ENCODE results near the gene GFOD1. TPM values are rescaled to one million over a fixed set of nuclear protein-coding genes. Genes with fewer than 3 reads are reported as not detected.

Gene GFOD1
- total RNA-seq, 1 experiment from 2014 or later: 2.2 TPM

- no peak for DNase-seq (ENCODE audit: low read depth)
- in situ Hi-C loops (cut with HindIII; ENCODE audit: low pct_unique_long_range_greater_than_20kb, low sequenced_read_pairs): no loop called here
Measured at GRCh38 chr6:13492357-13492756, 5.0 kb upstream of the GFOD1 start.

- in situ Hi-C loops (cut with HindIII; ENCODE audit: low pct_unique_long_range_greater_than_20kb, low sequenced_read_pairs): no loop called here
- DNase-seq (ENCODE audit: low read depth): no peak
Measured at GRCh38 chr6:13491538-13491937, 4.1 kb upstream of the GFOD1 start.

- no peak for DNase-seq (ENCODE audit: low read depth)
- in situ Hi-C loops (cut with HindIII; ENCODE audit: low pct_unique_long_range_greater_than_20kb, low sequenced_read_pairs): no loop called here
Measured at GRCh38 chr6:13490402-13490801, 3.0 kb upstream of the GFOD1 start.

GRCh38 chr6:13488896-13489237 lies 1.5 kb upstream of the GFOD1 start:
- in situ Hi-C loops (cut with HindIII; ENCODE audit: low pct_unique_long_range_greater_than_20kb, low sequenced_read_pairs): no loop called here
- DNase-seq (ENCODE audit: low read depth): no peak

GRCh38 chr6:13488015-13488895 lies 855 bp upstream of the GFOD1 start:
- in situ Hi-C loops (cut with HindIII; ENCODE audit: low pct_unique_long_range_greater_than_20kb, low sequenced_read_pairs): no loop called here

GRCh38 chr6:13486679-13487121 lies 700 bp downstream of the GFOD1 start:
- DNase-seq (ENCODE audit: low read depth): peak; percentile 43
- in situ Hi-C loops (cut with HindIII; ENCODE audit: low pct_unique_long_range_greater_than_20kb, low sequenced_read_pairs): no loop called here

More at GRCh38 chr6:13488015-13488895, 855 bp upstream of the GFOD1 start:
- no peak for DNase-seq (ENCODE audit: low read depth)

- DNase-seq (ENCODE audit: low read depth): no peak
- in situ Hi-C loops (cut with HindIII; ENCODE audit: low pct_unique_long_range_greater_than_20kb, low sequenced_read_pairs): no loop called here
Measured at GRCh38 chr6:13485923-13486562, 1.4 kb downstream of the GFOD1 start.

GRCh38 chr6:13485303-13485702 lies 2.1 kb downstream of the GFOD1 start:
- in situ Hi-C loops (cut with HindIII; ENCODE audit: low pct_unique_long_range_greater_than_20kb, low sequenced_read_pairs): no loop called here
- DNase-seq (ENCODE audit: low read depth): no peak

- no peak for DNase-seq (ENCODE audit: low read depth)
- in situ Hi-C loops (cut with HindIII; ENCODE audit: low pct_unique_long_range_greater_than_20kb, low sequenced_read_pairs): no loop called here
Measured at GRCh38 chr6:13484827-13485226, 2.6 kb downstream of the GFOD1 start.

GRCh38 chr6:13484138-13484708 lies 3.2 kb downstream of the GFOD1 start:
- DNase-seq (ENCODE audit: low read depth): no peak
- in situ Hi-C loops (cut with HindIII; ENCODE audit: low pct_unique_long_range_greater_than_20kb, low sequenced_read_pairs): no loop called here

- in situ Hi-C loops (cut with HindIII; ENCODE audit: low pct_unique_long_range_greater_than_20kb, low sequenced_read_pairs): no loop called here
- no peak for DNase-seq (ENCODE audit: low read depth)
Measured at GRCh38 chr6:13480631-13481501, 6.5 kb downstream of the GFOD1 start.

GRCh38 chr6:13479971-13480434 lies 7.4 kb downstream of the GFOD1 start:
- DNase-seq (ENCODE audit: low read depth): no peak
- in situ Hi-C loops (cut with HindIII; ENCODE audit: low pct_unique_long_range_greater_than_20kb, low sequenced_read_pairs): no loop called here

- in situ Hi-C loops (cut with HindIII; ENCODE audit: low pct_unique_long_range_greater_than_20kb, low sequenced_read_pairs): no loop called here
- DNase-seq (ENCODE audit: low read depth): no peak
Measured at GRCh38 chr6:13479206-13479800, 8.1 kb downstream of the GFOD1 start.

GRCh38 chr6:13478525-13478966 lies 8.9 kb downstream of the GFOD1 start:
- in situ Hi-C loops (cut with HindIII; ENCODE audit: low pct_unique_long_range_greater_than_20kb, low sequenced_read_pairs): no loop called here
- DNase-seq (ENCODE audit: low read depth): no peak

- in situ Hi-C loops (cut with HindIII; ENCODE audit: low pct_unique_long_range_greater_than_20kb, low sequenced_read_pairs): no loop called here
- no peak for DNase-seq (ENCODE audit: low read depth)
Measured at GRCh38 chr6:13474787-13475186, 12.6 kb downstream of the GFOD1 start.

GRCh38 chr6:13474360-13474759 lies 13.0 kb downstream of the GFOD1 start:
- in situ Hi-C loops (cut with HindIII; ENCODE audit: low pct_unique_long_range_greater_than_20kb, low sequenced_read_pairs): no loop called here
- no peak for DNase-seq (ENCODE audit: low read depth)

GRCh38 chr6:13473768-13474165 lies 13.6 kb downstream of the GFOD1 start:
- in situ Hi-C loops (cut with HindIII; ENCODE audit: low pct_unique_long_range_greater_than_20kb, low sequenced_read_pairs): no loop called here
- no peak for DNase-seq (ENCODE audit: low read depth)

Data from Caki2 (cell line).